Stomach (tissue), 9 donors: Measurements from ENCODE around the gene CAPN7. TPM values are rescaled to one million over a fixed set of nuclear protein-coding genes. Genes with fewer than 3 reads are reported as not detected.

Source experiments
- DNase-seq, 2 donors: peaks; one replicate each; pipeline versions ENCODE4 v3.0.0 to v3.0.0-alpha.2; 2013 to 2019
- H3K27ac ChIP-seq, 5 donors: fragments of 200-600 bp in 4 of 5; sonication (generic) in 4 of 5; one replicate each; pipeline ENCODE4 v1.5.1; 2013 to 2019; ENCODE audit warnings: mild to moderate bottlenecking in 1 of 5, moderate library complexity in 1 of 5
- H3K27me3 ChIP-seq, 3 donors: fragments of 200-600 bp; sonication (generic); one replicate each; pipeline ENCODE4 v1.5.1; 2017 to 2019; ENCODE audit warnings: mixed run types in 1 of 3
- H3K36me3 ChIP-seq, 4 donors: fragments of 200-600 bp; sonication (generic); 1 replicate in 3 of 4; 2 replicates in 1 of 4; pipeline ENCODE4 v1.5.1; 2016 to 2019
- H3K4me1 ChIP-seq, 4 donors: fragments of 200-600 bp; sonication (generic); one replicate each; pipeline ENCODE4 v1.5.1; 2016 to 2019
- H3K4me3 ChIP-seq, 4 donors: fragments of 200-600 bp; sonication (generic) in 3 of 4; one replicate each; pipeline ENCODE4 v1.5.1; 2016 to 2019; ENCODE audit warnings: mild to moderate bottlenecking in 1 of 4
- H3K9me3 ChIP-seq, 4 donors: fragments of 200-600 bp; sonication (generic); one replicate each; pipeline ENCODE4 v1.5.1; 2016 to 2019
- EP300 ChIP-seq: sonication (generic); formaldehyde crosslinking; IDR thresholded peaks from one replicate; pipeline ENCODE4 v1.6.1; 2017; ENCODE audit warnings: antibody characterized with exemption
- POLR2A ChIP-seq, 4 donors: fragments of 450-650 bp; IDR thresholded peaks; one replicate each; pipeline ENCODE4 v1.6.1; 2016; ENCODE audit warnings: antibody characterized with exemption in 4 of 4, control low read depth in 2 of 4, mild to moderate bottlenecking in 1 of 4, moderate library complexity in 1 of 4
- POLR2AphosphoS5 ChIP-seq, 3 donors: sonication (generic); formaldehyde crosslinking; IDR thresholded peaks; one replicate each; pipeline ENCODE4 v1.6.1; 2016; ENCODE audit warnings: antibody characterized with exemption in 3 of 3
- WGBS, 5 donors: extraction: QIAGEN DNeasy Blood & Tissue Kit in 3 of 5; methylation state at CpG; one replicate each; pipeline versions ENCODE4 v1.1.5 to v1.1.7; 2013 to 2018; 5-methylcytosine and 5-hydroxymethylcytosine counted together
- intact Hi-C: fragments of 100-400 bp; cut with DNase I; formaldehyde crosslinking; loops from one replicate; pipeline ENCODE4 v1.15.1; 2023; ENCODE audit warnings: low total_unique reads
- polyA plus RNA-seq, 3 donors: library from polyadenylated mRNA; stranded (reverse); fragments of 200-250 nt; gene quantifications; one replicate each; pipeline ENCODE4 v1.2.3, GENCODE V29; 2013
- total RNA-seq, 5 donors: library from RNA; depleted of rRNA; stranded (reverse); fragments of >200 nt; gene quantifications; one replicate each; pipeline versions ENCODE4 v1.1.0 to v1.2.3, GENCODE V29; 2014 to 2016
- TF ChIP-seq, protein P1 (sequence below), 7 experiments: fragments of 450-650 bp in 4 of 7; fragments of 200-600 bp in 3 of 7; sonication (generic) in 3 of 7; IDR thresholded peaks; one replicate each; pipeline ENCODE4 v1.5.1; 2016 to 2019; ENCODE audit warnings: antibody characterized with exemption in 7 of 7, control low read depth in 2 of 7, mild to moderate bottlenecking in 1 of 7
- donor health status: healthy with polysubstance abuse.
- donor health status: Bipolar disorder and iron deficiency.
- donor health status: healthy.

The CAPN7 gene
- total and polyA plus RNA-seq, 8 donors: 7.7 to 483 (median 75.0) TPM

DNA sequence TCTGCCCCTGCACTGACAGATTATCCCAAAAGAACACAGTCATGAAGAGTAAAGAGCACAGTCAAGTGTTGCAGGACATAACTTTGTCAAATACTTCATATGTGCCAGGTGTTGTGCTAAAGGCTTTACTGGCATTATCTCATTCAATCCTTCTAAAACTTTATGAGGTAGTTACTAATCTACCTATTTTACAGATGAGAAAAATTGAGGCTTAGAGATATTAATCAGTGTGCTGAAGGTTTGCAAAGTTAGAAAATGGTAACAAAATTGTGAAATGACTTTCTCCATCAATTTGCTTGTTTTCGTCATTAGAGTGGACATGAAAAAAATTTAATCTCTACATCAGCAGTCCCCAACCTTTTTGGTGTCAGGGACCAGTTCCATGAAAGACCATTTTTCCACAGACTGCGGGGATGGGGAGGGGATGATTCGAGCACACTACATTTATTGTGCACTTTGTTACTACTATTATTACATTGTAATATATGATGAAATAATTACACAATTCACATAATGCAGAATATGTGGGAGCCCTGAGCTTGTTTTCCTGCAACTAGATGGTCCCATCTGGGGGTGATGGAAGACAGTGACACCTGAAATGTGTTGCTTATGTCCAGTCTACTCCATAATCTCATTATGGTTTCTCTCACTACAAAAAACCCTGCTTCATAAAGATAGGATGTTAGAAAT lies 8.6 kb upstream of the CAPN7 start:
- 88 to 98% (median 97%) methylated on average over 3 of the region's 3 CpGs for WGBS, 5 donors
- TF ChIP-seq, protein P1, sequence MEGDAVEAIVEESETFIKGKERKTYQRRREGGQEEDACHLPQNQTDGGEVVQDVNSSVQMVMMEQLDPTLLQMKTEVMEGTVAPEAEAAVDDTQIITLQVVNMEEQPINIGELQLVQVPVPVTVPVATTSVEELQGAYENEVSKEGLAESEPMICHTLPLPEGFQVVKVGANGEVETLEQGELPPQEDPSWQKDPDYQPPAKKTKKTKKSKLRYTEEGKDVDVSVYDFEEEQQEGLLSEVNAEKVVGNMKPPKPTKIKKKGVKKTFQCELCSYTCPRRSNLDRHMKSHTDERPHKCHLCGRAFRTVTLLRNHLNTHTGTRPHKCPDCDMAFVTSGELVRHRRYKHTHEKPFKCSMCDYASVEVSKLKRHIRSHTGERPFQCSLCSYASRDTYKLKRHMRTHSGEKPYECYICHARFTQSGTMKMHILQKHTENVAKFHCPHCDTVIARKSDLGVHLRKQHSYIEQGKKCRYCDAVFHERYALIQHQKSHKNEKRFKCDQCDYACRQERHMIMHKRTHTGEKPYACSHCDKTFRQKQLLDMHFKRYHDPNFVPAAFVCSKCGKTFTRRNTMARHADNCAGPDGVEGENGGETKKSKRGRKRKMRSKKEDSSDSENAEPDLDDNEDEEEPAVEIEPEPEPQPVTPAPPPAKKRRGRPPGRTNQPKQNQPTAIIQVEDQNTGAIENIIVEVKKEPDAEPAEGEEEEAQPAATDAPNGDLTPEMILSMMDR (IDR thresholded peaks at IDR 0.05): no peak
- no peak for TF ChIP-seq POLR2AphosphoS5 (IDR thresholded peaks at IDR 0.05)
- no peak for DNase-seq
- Histone ChIP-seq H3K4me1 (no peaks in the 10 kb centered on the region), H3K9me3 (no peaks in the 10 kb centered on the region), H3K36me3 (no peaks in the 10 kb centered on the region), H3K27me3 (no peaks in the 10 kb centered on the region), H3K4me3 (no peak overlapping the region), H3K27ac (no peak overlapping the region)
- intact Hi-C loops: no loop called here

DNA sequence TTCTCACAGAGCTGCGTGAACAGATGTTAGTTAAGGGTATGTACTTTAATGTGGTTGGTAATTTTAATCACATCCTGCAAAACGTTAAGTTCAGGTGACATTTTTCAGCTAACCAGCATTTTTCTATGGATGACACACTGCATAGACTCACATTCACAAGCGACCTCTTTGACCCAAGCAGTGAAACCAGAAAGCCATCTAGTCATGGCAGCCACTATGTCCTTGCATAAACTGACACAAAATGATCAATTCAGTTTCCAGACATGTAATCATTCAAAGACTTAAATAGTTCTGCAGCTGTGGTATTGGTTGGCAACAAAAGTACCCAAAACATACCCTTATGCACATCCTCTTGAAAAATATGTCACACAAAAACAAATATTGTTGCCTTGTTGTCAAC lies 7.4 kb upstream of the CAPN7 start:
- H3K27ac ChIP-seq: no peak overlapping the region
- no peaks in the 10 kb centered on the region for H3K4me1 ChIP-seq
- intact Hi-C loops: no loop called here
- 65 to 72% (median 68%) methylated on average over 3 of the region's 3 CpGs for WGBS, 5 donors
- H3K27me3 ChIP-seq: no peaks in the 10 kb centered on the region
- H3K36me3 ChIP-seq: no peaks in the 10 kb centered on the region
- TF ChIP-seq, protein P1 (IDR thresholded peaks at IDR 0.05): no peak
- TF ChIP-seq POLR2A (IDR thresholded peaks at IDR 0.05) (no peak), EP300 (no peak), POLR2AphosphoS5 (IDR thresholded peaks at IDR 0.05) (no peak)
- H3K4me3 ChIP-seq: no peak overlapping the region
- DNase-seq: no peak
- no peaks in the 10 kb centered on the region for H3K9me3 ChIP-seq

DNA sequence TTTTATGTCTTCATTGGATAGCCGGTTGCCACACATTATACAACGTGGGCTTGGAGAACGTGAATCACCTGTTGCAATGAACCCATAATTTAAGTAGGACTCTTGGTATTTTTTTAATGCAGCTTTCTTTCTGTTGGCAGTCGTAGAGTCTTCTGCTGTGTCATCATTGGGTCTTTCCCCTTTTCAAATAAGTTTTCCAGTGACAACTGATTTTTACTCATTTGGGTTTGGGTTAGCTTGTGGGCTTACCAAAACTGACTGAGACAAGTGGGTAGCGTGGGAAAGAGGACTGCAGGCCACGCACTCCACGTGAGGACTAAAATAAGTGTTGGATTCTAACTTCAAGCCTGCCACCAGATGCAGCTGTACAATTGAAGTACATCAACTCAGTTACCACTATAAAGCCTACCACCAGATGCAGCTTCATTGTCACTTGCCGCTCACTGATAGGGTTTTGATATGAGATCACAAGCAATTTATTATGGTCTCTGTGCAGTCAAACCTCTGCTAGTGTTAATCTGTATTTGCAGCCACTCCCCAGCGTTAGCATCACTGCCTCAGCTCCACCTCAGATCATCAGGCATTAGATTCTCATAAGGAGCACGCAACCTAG lies 6.4 kb upstream of the CAPN7 start:
- Histone ChIP-seq H3K27ac (no peak overlapping the region), H3K4me3 (no peak overlapping the region), H3K27me3 (no peaks in the 10 kb centered on the region), H3K4me1 (no peaks in the 10 kb centered on the region), H3K9me3 (no peaks in the 10 kb centered on the region), H3K36me3 (no peaks in the 10 kb centered on the region)
- intact Hi-C loops: loop anchor here (10.0 kb wide), 1 partner anchor 185 kb away; no protein-coding TSS in a partner anchor
- DNase-seq: no peak
- whole genome bisulfite sequencing, 5 donors: 77 to 85% (median 85%) methylated on average over 10 of the region's 10 CpGs
- TF ChIP-seq POLR2A (IDR thresholded peaks at IDR 0.05) (no peak), EP300 (no peak), POLR2AphosphoS5 (IDR thresholded peaks at IDR 0.05) (no peak)
- TF ChIP-seq, protein P1 (IDR thresholded peaks at IDR 0.05): no peak

GRCh38 chr3:15204005-15204404 lies 2.0 kb upstream of the CAPN7 start:
- H3K36me3 ChIP-seq: peaks cover 0 to 2% (median under 1%) of the 10 kb centered on the region in 4 donors
- intact Hi-C loops: loop anchor here (10.0 kb wide), 1 partner anchor 181 kb away; no protein-coding TSS in a partner anchor
- no peak overlapping the region for H3K4me3 ChIP-seq
- H3K27ac ChIP-seq: no peak overlapping the region
- 72 to 82% (median 79%) methylated on average over 3 of the region's 3 CpGs for WGBS, 5 donors
- peaks cover 8 to 27% (median 21%) of the 10 kb centered on the region in 4 donors for H3K4me1 ChIP-seq
- DNase-seq: no peak
- TF ChIP-seq POLR2AphosphoS5 (IDR thresholded peaks at IDR 0.05) (no peak), EP300 (no peak), POLR2A (IDR thresholded peaks at IDR 0.05) (no peak)
- TF ChIP-seq, protein P1 (IDR thresholded peaks at IDR 0.05): no peak
- no peaks in the 10 kb centered on the region for H3K9me3 ChIP-seq
- no peaks in the 10 kb centered on the region for H3K27me3 ChIP-seq
